AG04450 (cell line): ENCODE results near the gene FBXO27. TPM values are rescaled to one million over a fixed set of nuclear protein-coding genes. Genes with fewer than 3 reads are reported as not detected.
"Not testable (repeated sequence)": the region's sequence is repeated elsewhere in the genome, so short reads cannot be mapped to it uniquely, and the experiment has no call there.

Experiments used
- CTCF ChIA-PET: fragments of 300-600, 350-600 bp; formaldehyde crosslinking; extraction: SDS; loops from one replicate; lab custom pipeline; 2022; ENCODE audit warnings: antibody characterized with exemption, inconsistent platforms; lab: Charles Lee
- POLR2A ChIA-PET: fragments of 350-600 bp; formaldehyde crosslinking; extraction: SDS; loops from one replicate; lab custom pipeline; 2021; ENCODE audit warnings: antibody characterized with exemption, inconsistent platforms; lab: Yijun Ruan, JAX
- DNase-seq: peaks from one replicate; pipeline ENCODE4 v3.0.0-alpha.2; 2011; ENCODE audit warnings: low read depth, low spot score
- H3K27ac ChIP-seq: one replicate; pipeline ENCODE4 v1.5.1; 2012; ENCODE audit warnings: low read depth, low read length, control low read depth
- H3K27me3 ChIP-seq: one replicate; pipeline ENCODE4 v1.6.0; 2012; ENCODE audit warnings: low read length; ENCODE audit not compliant: control insufficient read depth, insufficient read depth
- H3K4me3 ChIP-seq: 2 replicates; pipeline ENCODE4 v1.5.1; 2011; ENCODE audit warnings: mild to moderate bottlenecking, low read depth, low read length, control low read depth
- H3K9me3 ChIP-seq: 2 replicates; pipeline ENCODE4 v1.5.1; 2012; ENCODE audit warnings: low read length; ENCODE audit not compliant: control insufficient read depth, insufficient read depth
- polyA plus RNA-seq: library from polyadenylated mRNA; depleted of rRNA; stranded (reverse); fragments of >200 nt; gene quantifications from 2 replicates; pipeline ENCODE4 v1.2.3, GENCODE V29; 2011
- TF ChIP-seq, protein P1 (sequence below): IDR thresholded peaks from 2 replicates; pipeline ENCODE4 v1.5.1; 2011; ENCODE audit warnings: low read depth, low read length, control low read depth, inconsistent platforms

The FBXO27 gene
- polyA plus RNA-seq, 1 experiment, result 2.0 TPM

DNA sequence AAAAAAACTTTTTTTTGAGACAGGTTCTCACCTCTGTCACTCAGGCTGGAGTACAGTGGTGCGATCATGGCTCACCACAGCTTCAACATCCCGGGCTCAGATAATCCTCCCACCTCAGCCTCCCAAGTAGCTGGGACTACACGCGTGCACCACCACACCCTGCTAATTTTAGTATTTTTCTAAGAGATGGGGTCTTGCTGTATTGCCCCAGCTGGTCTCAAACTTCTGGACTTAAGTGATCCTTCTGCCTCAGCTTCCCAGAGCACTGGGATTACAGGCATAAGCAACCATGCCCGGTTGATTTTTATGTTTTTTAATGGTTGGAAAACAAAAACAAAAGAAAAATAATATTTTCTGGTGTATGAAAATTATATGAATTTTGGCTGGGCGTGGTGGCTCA is 42.6 kb upstream of the FBXO27 start:
- ChIA-PET CTCF (no interaction called here), POLR2A (no interaction called here)
- TF ChIP-seq, protein P1, sequence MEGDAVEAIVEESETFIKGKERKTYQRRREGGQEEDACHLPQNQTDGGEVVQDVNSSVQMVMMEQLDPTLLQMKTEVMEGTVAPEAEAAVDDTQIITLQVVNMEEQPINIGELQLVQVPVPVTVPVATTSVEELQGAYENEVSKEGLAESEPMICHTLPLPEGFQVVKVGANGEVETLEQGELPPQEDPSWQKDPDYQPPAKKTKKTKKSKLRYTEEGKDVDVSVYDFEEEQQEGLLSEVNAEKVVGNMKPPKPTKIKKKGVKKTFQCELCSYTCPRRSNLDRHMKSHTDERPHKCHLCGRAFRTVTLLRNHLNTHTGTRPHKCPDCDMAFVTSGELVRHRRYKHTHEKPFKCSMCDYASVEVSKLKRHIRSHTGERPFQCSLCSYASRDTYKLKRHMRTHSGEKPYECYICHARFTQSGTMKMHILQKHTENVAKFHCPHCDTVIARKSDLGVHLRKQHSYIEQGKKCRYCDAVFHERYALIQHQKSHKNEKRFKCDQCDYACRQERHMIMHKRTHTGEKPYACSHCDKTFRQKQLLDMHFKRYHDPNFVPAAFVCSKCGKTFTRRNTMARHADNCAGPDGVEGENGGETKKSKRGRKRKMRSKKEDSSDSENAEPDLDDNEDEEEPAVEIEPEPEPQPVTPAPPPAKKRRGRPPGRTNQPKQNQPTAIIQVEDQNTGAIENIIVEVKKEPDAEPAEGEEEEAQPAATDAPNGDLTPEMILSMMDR, result no peak
- H3K4me3 ChIP-seq, result no peak overlapping the region
- H3K27me3 ChIP-seq, result no peaks in the 10 kb centered on the region
- H3K9me3 ChIP-seq, result no peaks in the 10 kb centered on the region
- H3K27ac ChIP-seq, result no peak overlapping the region
- no peak for DNase-seq

DNA sequence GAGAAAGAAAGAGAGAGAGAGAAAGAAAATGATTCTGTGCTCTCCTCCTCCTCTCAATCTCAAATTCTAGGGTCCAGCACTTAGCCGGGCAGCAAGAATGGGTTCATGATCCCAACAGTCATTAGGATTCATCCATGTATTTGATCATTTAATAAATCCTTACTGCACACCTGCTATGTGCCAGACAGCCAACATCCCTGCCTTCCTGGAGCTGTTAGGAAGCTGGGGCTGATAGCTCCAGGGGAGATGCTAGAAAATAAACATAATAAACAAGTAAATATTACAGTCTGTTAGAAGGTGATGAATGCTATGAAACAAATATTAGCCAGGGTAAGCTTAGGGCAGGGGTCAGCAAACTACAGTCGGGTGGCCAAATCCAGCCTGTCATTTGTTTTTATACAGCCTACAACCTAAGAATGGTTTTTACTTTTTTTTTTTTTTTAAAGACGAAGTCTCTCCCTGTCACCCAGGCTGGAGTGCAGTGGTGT is 41.9 kb upstream of the FBXO27 start:
- POLR2A ChIA-PET, result interaction anchor here (0.6 kb wide), 1 partner anchor 20 kb away, joined by 4 read pairs; no protein-coding TSS in a partner anchor
- Histone ChIP-seq H3K27ac (no peak overlapping the region), H3K27me3 (no peaks in the 10 kb centered on the region), H3K4me3 (no peak overlapping the region), H3K9me3 (no peaks in the 10 kb centered on the region)
- TF ChIP-seq, protein P1, result no peak
- DNase-seq, result no peak
- CTCF ChIA-PET, result interaction anchor here (0.6 to 1.1 kb wide), 2 partner anchors 22 to 525 kb away, joined by 4 to 8 read pairs; no protein-coding TSS in a partner anchor

DNA sequence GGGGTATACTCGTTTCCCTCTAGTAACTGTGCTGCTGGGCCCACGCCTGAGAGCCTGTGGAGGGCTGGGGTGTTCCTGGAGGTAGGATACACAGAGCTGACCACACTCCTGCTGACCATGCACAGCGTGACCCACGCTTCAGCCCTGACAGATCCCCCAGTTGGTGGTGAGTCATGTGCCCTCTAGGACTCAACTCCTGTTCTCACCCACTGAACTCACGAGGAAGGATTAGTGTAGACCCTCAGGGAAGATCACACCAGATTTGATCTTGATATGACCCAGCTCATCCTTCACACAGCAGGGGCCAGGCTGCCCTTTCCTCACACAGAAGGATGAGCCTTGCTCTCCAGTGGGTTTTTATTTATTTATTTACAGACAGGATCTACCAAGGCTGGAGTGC is 38.5 kb upstream of the FBXO27 start:
- no peaks in the 10 kb centered on the region for H3K27me3 ChIP-seq
- H3K27ac ChIP-seq, result no peak overlapping the region
- POLR2A ChIA-PET, result no interaction called here
- no peak for DNase-seq
- CTCF ChIA-PET, result no interaction called here
- H3K9me3 ChIP-seq, result no peaks in the 10 kb centered on the region
- H3K4me3 ChIP-seq, result no peak overlapping the region
- TF ChIP-seq, protein P1, result no peak

DNA sequence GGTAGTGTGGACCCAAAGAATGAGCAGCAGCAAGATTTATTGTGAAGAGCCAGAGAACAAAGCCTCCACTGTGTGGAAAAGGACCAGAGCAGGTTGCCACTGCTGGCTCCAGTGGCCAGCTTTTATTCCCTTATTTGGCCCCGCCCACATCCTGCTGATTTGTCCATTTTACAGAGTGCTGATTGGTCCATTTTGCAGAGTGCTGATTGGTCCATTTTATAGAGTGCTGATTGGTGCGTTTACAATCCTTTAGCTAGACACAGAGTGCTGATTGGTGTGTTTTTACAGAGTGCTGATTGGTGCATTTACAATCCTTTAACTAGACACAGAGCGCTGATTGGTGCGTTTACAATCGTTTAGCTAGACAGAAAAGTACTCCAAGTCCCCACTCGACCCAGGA is 35.9 kb upstream of the FBXO27 start:
- H3K27ac ChIP-seq, H3K9me3 ChIP-seq, H3K27me3 ChIP-seq, CTCF ChIA-PET, POLR2A ChIA-PET, DNase-seq, H3K4me3 ChIP-seq: not testable (repeated sequence)

DNA sequence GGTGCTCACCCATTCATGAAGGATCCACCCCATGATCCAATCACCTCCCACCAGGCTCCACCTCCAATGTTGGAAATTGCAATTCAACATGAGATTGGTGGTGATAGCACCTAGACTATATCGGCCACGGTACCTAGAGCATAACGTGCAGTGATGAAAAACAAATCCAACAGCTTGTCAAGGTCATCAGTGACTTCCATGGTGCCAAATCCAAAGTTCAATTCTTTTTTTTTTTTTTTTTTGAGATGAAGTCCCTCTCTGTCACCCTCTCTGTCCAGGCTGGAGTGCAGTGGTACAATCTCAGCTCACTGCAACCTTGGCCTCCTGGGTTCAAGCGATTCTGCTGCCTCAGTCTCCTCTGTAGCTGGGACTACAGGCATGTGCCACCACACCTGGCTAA is 34.8 kb upstream of the FBXO27 start:
- ChIA-PET CTCF (interaction anchor here (1.4 kb wide), 1 partner anchor 15 kb away, joined by 3 read pairs; no protein-coding TSS in a partner anchor), POLR2A (no interaction called here)
- TF ChIP-seq, protein P1, result no peak
- Histone ChIP-seq H3K27me3 (no peaks in the 10 kb centered on the region), H3K27ac (no peak overlapping the region), H3K9me3 (no peaks in the 10 kb centered on the region), H3K4me3 (no peak overlapping the region)
- no peak for DNase-seq

DNA sequence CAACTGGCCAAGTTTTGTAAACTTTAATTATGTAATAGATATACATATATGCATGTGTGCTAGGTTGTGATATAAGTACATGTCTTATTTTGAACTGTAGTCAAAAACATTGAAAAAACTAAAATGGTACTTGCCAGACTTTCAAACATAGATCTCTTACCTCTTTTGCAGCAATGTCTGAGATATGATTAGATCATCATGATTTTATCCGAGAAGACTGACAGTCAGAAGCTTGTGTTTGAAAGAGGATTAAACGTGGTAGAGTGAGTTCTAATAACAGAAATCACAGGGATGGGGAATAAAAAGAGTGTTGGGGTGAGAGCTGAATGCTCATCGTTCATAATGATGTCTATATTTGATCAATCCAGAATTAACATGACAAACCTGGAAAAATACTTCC is 33.6 kb upstream of the FBXO27 start:
- TF ChIP-seq, protein P1, result no peak
- DNase-seq, result no peak
- Histone ChIP-seq H3K27ac (no peak overlapping the region), H3K4me3 (no peak overlapping the region), H3K27me3 (peaks cover 2% of the 10 kb centered on the region), H3K9me3 (no peaks in the 10 kb centered on the region)
- CTCF ChIA-PET, result no interaction called here
- POLR2A ChIA-PET, result no interaction called here
